Measurements from ENCODE around the gene GJB1. TPM values are rescaled to one million over a fixed set of nuclear protein-coding genes. Genes with fewer than 3 reads are reported as not detected.
"Not testable (repeated sequence)": the region's sequence is repeated elsewhere in the genome, so short reads cannot be mapped to it uniquely, and the experiment has no call there.

GJB1 gene
- total and polyA plus RNA-seq, 11 donors, result not detected

- Histone ChIP-seq H3K27ac (no peak overlapping the region), H3K4me3 (no peak overlapping the region), H3K27me3 (no peaks in the 10 kb centered on the region), H3K9me3 (no peaks in the 10 kb centered on the region), H3K4me1 (peaks cover 0 to 14% (median 8%) of the 10 kb centered on the region in 12 donors), H3K36me3 (no peaks in the 10 kb centered on the region)
- TF ChIP-seq POLR2A (IDR thresholded peaks at IDR 0.05), result no peak
- TF ChIP-seq CTCF (IDR thresholded peaks at IDR 0.05), result no peak
- ATAC-seq, result no peak
- DNase-seq, result no peak
- intact Hi-C loops (cut with DNase I), result loop anchor here in 4 of 10 donors (10.0 kb wide), 2 partner anchors 108 to 112 kb away; partner anchors contain the start of genes TAF1 (in 4 of the 4) and NLGN3 (in 1 of the 4)
- WGBS, 4 donors, result 89 to 94% (median 93%) methylated on average over 4 of the region's 4 CpGs
Observed at GRCh38 chrX:71256856-71257255, 33.8 kb downstream of the GJB1 start.

- H3K4me1 ChIP-seq; ATAC-seq; intact Hi-C loops (cut with DNase I); H3K36me3 ChIP-seq; H3K4me3 ChIP-seq; DNase-seq; H3K27me3 ChIP-seq; H3K27ac ChIP-seq; H3K9me3 ChIP-seq: not testable (repeated sequence)
Observed at GRCh38 chrX:71268624-71269023, 45.6 kb downstream of the GJB1 start.

GRCh38 chrX:71269801-71270395 lies 46.9 kb downstream of the GJB1 start:
- intact Hi-C loops (cut with DNase I), result no loop called here
- no peak for TF ChIP-seq CTCF (IDR thresholded peaks at IDR 0.05)
- no peak for TF ChIP-seq POLR2A (IDR thresholded peaks at IDR 0.05)
- no peak for DNase-seq
- Histone ChIP-seq H3K4me1 (no peaks in the 10 kb centered on the region), H3K36me3 (no peaks in the 10 kb centered on the region), H3K4me3 (no peak overlapping the region), H3K27me3 (no peaks in the 10 kb centered on the region), H3K27ac (no peak overlapping the region), H3K9me3 (no peaks in the 10 kb centered on the region)
- 84 to 95% (median 92%) methylated on average over 8 to 19 of the region's 19 CpGs for WGBS, 4 donors
- ATAC-seq, result no peak

- H3K4me3 ChIP-seq; H3K9me3 ChIP-seq; H3K4me1 ChIP-seq; DNase-seq; H3K27ac ChIP-seq; intact Hi-C loops (cut with DNase I); ATAC-seq; H3K27me3 ChIP-seq; H3K36me3 ChIP-seq: not testable (repeated sequence)
- 74 to 100% (median 88%) methylated on average over 2 of the region's 2 CpGs for WGBS, 4 donors
Observed at GRCh38 chrX:71272313-71272712, 49.3 kb downstream of the GJB1 start.

Other genes with a start within 250 kb of the GJB1 start
- gene SNX12, start 154.9 kb upstream of the GJB1 start, total RNA-seq, result 10 to 100 TPM; 40.2 to 62.5 (median 47.7) TPM
- 10 to 100 TPM; 20.8 to 64.5 TPM for gene SNX12, start 154.9 kb upstream of the GJB1 start, polyA plus RNA-seq
- 10 to 100 TPM; 24.5 to 48.7 (median 37.0) TPM for gene FOXO4, start 127.4 kb upstream of the GJB1 start, total RNA-seq
- gene FOXO4, start 127.4 kb upstream of the GJB1 start, polyA plus RNA-seq, result 10 to 100 TPM; 23.2 to 32.7 TPM
- gene CXorf65, start 116.5 kb upstream of the GJB1 start, total RNA-seq, result not detected
- not detected for gene CXorf65, start 116.5 kb upstream of the GJB1 start, polyA plus RNA-seq
- gene IL2RG, start 111.6 kb upstream of the GJB1 start, total RNA-seq, result 10 to 100 TPM in 2 of 9 donors, 1 to 10 TPM in 4, under 1 TPM in 3; 0.44 to 25.2 (median 2.1) TPM
- gene IL2RG, start 111.6 kb upstream of the GJB1 start, polyA plus RNA-seq, result 1 to 10 TPM; 1.4 to 2.0 TPM
- 10 to 100 TPM; 15.0 to 37.4 (median 25.8) TPM for gene MED12, start 104.6 kb upstream of the GJB1 start, total RNA-seq
- 1 to 10 TPM; 6.2 to 8.9 TPM for gene MED12, start 104.6 kb upstream of the GJB1 start, polyA plus RNA-seq
- gene NLGN3, start 78.4 kb upstream of the GJB1 start, total RNA-seq, result 1 to 10 TPM in 1 of 9 donors, under 1 TPM in 8; 0.14 to 1.3 (median 0.52) TPM
- under 1 TPM; 0.15 to 0.19 TPM for gene NLGN3, start 78.4 kb upstream of the GJB1 start, polyA plus RNA-seq
- gene ZMYM3, start 30.9 kb downstream of the GJB1 start, total RNA-seq, result 10 to 100 TPM; 11.3 to 22.9 (median 15.2) TPM
- gene ZMYM3, start 30.9 kb downstream of the GJB1 start, polyA plus RNA-seq, result 1 to 10 TPM; 5.1 to 6.8 TPM
- gene NONO, start 60.4 kb downstream of the GJB1 start, total RNA-seq, result 100 to 1,000 TPM in 7 of 9 donors, 10 to 100 TPM in 2; 97.0 to 177 (median 113) TPM
- 100 to 1,000 TPM in 1 of 2 donors, 10 to 100 TPM in 1; 38.9 to 125 TPM for gene NONO, start 60.4 kb downstream of the GJB1 start, polyA plus RNA-seq
- 100 to 1,000 TPM in 2 of 9 donors, 10 to 100 TPM in 7; 64.2 to 162 (median 84.9) TPM for gene ITGB1BP2, start 78.5 kb downstream of the GJB1 start, total RNA-seq
- 10 to 100 TPM; 90.4 to 91.7 TPM for gene ITGB1BP2, start 78.5 kb downstream of the GJB1 start, polyA plus RNA-seq
- gene TAF1, start 143.1 kb downstream of the GJB1 start, total RNA-seq, result 10 to 100 TPM; 14.3 to 27.8 (median 20.8) TPM
- gene TAF1, start 143.1 kb downstream of the GJB1 start, polyA plus RNA-seq, result 10 to 100 TPM in 1 of 2 donors, 1 to 10 TPM in 1; 8.8 to 14.0 TPM

Data from heart left ventricle (tissue), 16 donors.